T-helper 1 cell (primary cell): Measurements from ENCODE around the gene JAK3.
"Not testable (repeated sequence)": the region's sequence is repeated elsewhere in the genome, so short reads cannot be mapped to it uniquely, and the experiment has no call there.

ENCODE experiments used
- DNase-seq, 5 donors: peaks; one replicate each; pipeline ENCODE4 v3.0.0-alpha.2; 2012 to 2020

The JAK3 gene

DNA sequence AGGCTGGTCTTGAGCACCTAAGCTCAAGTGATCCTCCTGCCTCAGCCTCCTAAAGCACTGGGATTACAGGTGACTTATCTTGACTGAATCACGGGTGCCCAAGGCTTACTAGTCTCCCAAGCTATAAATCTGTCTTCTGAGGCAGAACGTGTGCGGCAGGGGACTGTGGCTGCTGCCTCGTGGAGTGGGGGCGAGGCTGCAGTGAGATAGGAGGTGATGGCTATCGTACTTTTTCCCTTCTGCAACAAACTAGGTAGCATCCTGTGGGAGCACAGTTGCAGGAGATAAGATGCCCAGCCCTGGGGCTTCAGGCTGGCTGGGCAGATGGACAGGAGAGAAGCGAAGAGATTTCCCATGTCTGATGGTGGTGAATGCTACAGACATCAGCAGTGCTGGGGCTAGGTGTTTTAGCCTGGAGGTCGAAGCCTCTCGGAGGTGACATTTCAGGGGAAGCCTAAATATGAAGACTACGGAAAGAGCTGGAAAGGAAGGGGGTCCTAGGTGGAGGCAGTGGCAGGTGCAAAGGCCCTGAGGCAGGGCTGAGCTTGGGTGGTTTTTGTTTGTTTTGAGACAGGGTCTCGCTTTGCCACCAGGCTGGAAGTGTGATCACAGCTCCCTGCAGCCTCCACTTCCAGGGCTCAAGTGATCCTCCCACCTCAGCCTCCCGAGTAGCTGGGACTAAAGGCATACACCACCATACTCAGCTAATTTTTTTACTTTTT is 45.5 kb downstream of the JAK3 start:
- no peak for DNase-seq

GRCh38 chr19:17798599-17798998 is 49.2 kb downstream of the JAK3 start:
- DNase-seq = not testable (repeated sequence)

DNA sequence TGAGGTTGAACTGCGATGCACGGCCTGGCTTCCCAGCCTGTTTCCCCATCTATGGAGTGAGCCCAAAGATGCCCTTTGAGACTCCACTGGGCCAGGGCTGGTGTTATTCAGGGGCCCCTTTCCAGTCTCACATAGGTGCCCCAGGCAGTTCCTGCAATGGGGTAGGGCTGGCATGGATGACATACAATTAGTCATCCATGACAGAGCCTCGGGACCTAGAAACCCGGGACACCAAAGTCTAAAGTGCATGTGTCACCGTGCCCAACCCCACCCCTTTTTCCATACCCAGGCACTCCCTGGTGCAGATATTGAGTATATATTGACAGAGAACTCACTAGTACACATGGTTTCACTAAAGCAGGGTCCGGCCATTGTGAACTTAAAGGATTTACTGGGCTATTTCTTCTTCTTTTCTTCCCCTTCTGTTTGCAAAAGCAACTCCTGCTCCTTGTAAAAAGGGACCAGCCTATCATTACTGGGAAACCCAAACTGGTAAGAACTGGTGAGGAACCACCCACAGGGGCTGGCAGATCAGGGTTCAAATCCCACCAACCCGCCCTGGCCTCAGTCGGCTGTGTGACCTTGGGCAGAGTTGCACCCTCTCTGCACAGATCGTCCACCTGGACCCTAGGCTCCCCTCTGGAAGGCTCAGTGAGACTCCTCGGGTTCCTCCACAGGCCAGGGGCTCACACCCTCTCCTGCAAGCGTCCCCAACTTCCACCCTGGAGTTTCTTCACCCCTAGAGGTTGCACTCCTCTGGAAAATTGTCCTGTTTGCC is 50.2 kb downstream of the JAK3 start:
- DNase-seq = no peak

DNA sequence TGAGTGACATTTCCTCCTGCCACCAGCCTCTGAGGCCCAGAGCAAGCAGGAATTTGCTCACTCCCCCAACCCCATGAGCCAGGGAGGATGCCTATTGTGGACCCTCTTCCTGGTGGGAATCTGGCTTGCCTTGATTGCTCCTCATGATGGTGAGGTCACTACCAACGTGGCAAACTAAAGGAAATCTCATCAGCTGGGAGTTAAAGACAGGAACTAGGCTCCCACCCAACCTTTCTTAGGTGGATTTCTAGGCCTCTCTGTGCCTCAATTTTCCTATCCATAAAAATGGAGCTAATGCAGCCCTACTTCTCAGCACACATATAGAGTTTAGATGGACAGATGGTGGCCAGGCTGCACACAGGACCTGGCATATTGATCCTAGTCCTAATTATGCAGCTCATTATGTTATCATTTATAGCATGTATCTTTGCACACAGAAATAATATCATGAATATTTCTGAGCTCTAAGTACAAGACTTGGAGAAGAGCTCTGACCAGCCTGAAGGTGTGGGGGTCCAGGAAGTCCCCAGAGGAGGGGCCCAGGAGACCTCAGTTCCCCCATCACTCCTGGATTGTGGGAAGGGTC is 50.9 kb downstream of the JAK3 start:
- DNase-seq = no peak

GRCh38 chr19:17796013-17796837 is 51.6 kb downstream of the JAK3 start:
- no peak for DNase-seq

- no peak for DNase-seq
Observed at GRCh38 chr19:17795495-17795856, 52.3 kb downstream of the JAK3 start.

GRCh38 chr19:17794731-17795494 is 52.9 kb downstream of the JAK3 start, which contains the start of gene B3GNT3:
TSS of gene B3GNT3 (plus strand) at chr19:17795138. CDS start at chr19:17807808, 12,670 bp downstream.
- DNase-seq = peak in 3 of 5 donors; percentile 19 to 36 (median 28)

- no peak for DNase-seq
Observed at GRCh38 chr19:17794412-17794730, 53.4 kb downstream of the JAK3 start.

- no peak for DNase-seq
Observed at GRCh38 chr19:17790059-17790780, 57.6 kb downstream of the JAK3 start.

DNA sequence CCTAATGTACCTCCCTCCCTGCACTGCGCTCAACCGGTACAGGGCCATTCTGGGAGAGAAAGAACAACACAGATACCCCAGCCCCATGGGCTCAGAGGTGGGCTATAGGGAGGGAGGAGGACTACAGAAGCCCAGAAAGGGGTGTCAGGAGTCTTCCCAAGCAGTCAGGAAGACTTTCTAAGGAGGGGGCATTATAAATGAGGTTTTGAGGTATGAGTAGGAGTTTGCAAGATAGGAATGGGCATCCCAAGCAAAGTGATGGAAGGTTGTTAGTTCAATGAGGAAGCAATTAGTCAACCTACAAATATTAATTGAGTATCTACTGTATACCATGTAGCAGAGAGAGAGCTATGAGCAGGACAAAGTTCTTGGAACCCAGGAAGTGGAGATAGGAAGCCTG is 59.1 kb downstream of the JAK3 start:
- DNase-seq = no peak

- DNase-seq = no peak
Observed at GRCh38 chr19:17787274-17787913, 60.4 kb downstream of the JAK3 start.

GRCh38 chr19:17784201-17785008 is 63.4 kb downstream of the JAK3 start:
- peak; percentile 23 to 72 (median 59) for DNase-seq

DNA sequence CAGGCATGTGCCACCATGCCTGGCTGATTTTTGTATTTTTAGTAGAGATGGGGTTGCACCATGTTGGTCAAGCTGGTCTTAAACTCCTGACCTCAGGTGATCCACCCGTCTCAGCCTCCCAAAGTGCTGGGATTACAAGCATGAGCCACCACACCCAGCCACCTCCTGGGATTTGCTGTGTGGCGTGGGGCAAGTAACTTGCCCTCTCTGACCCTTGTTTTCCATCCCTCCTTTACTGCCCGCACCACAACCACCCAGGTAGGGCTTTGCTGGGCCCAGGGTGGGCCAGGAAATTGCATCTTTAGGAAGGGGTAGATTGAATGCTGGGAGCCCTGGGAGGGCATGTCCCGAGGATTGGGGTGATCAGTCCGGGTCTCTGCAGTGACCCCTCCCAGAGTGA is 64.1 kb downstream of the JAK3 start:
- not testable (repeated sequence) for DNase-seq

- no peak for DNase-seq
Observed at GRCh38 chr19:17780781-17781180, 67.0 kb downstream of the JAK3 start.

- no peak for DNase-seq
Observed at GRCh38 chr19:17778968-17779929, 68.5 kb downstream of the JAK3 start.

DNA sequence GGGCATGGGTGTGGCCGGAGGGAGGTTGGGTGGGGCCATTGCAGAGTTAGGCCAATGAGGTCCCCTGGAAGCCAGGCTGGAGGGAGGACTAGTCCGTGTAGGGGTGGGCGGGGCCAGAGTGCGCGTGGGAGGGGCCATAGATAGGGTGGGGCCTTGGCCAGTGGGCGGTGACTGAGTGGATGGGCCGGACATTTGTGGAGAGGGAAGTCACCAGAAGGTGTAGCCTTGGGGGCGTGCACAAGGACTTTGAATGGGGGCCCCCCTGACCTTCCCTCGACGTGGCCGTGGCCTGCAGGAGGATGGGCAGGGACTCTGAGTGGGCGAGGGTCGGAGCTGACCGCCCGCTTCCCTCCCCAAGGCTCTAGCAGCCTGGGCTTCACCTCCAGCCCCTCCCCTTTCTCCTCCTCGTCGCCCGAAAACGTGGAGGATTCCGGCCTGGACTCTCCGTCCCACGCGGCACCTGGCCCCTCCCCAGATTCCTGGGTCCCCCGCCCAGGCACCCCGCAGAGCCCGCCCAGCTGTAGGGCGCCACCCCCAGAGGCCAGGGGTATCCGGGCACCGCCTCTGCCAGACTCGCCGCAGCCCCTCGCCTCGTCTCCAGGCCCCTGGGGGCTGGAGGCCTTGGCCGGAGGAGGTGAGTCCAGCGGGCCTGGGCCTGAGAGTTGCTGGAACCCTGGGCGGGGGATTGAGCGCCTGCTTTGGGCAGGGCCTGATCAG is 69.4 kb downstream of the JAK3 start:
- peak in 1 of 5 donors; percentile 25 for DNase-seq

DNA sequence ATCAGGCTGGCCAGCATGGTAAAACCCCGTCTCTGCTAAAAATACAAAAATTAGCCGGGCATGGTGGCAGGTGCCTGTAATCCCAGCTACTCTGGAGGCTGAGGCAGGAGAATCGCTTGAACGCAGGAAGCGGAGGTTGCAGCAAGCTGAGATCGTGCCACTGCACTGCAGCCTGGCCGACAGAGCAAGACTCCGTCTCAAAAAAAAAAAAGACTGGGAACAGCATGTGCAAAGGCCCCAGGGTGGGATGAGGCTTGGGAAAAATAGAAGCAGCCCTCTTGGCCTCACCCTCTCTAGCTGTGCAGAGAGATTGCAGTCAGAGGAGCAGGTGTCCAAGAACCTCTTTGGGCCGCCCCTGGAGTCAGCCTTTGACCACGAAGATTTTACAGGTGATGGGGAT is 69.9 kb downstream of the JAK3 start:
- DNase-seq = not testable (repeated sequence)
